Endodermal cell (in vitro differentiated cells): ENCODE results near the gene AKAP7. TPM values are rescaled to one million over a fixed set of nuclear protein-coding genes. Genes with fewer than 3 reads are reported as not detected.
A peak's percentile ranks its signal among the peaks of the same experiment; 100 is the strongest.
"Not testable (repeated sequence)": the region's sequence is repeated elsewhere in the genome, so short reads cannot be mapped to it uniquely, and the experiment has no call there.

ENCODE experiments used
- DNase-seq: peaks from one replicate; pipeline ENCODE4 v3.0.0-alpha.2; 2017
- H3K27ac ChIP-seq: 2 replicates; pipeline ENCODE4 v1.5.1; 2013; ENCODE audit warnings: mild to moderate bottlenecking, low read depth, low read length, moderate library complexity
- H3K27me3 ChIP-seq: 2 replicates; pipeline ENCODE4 v1.6.1; 2013; ENCODE audit warnings: mild to moderate bottlenecking, low read length, moderate library complexity; ENCODE audit not compliant: insufficient read depth, control insufficient read depth, poor library complexity, severe bottlenecking
- H3K36me3 ChIP-seq: 2 replicates; pipeline ENCODE4 v1.7.0; 2013; ENCODE audit warnings: mild to moderate bottlenecking, low read length, moderate library complexity; ENCODE audit not compliant: control insufficient read depth, insufficient read depth
- H3K4me1 ChIP-seq: one replicate; pipeline ENCODE4 v1.7.0; 2013; ENCODE audit warnings: low read length; ENCODE audit not compliant: control insufficient read depth, insufficient read depth
- H3K4me3 ChIP-seq: 2 replicates; pipeline ENCODE4 v1.5.1; 2013; ENCODE audit warnings: mild to moderate bottlenecking, low read length, moderate library complexity
- H3K9ac ChIP-seq: 2 replicates; pipeline ENCODE4 v1.6.1; 2013; ENCODE audit warnings: mild to moderate bottlenecking, low read length, moderate library complexity; ENCODE audit not compliant: poor library complexity, severe bottlenecking; ENCODE audit errors: extremely low read depth
- H3K9me3 ChIP-seq: 2 replicates; pipeline ENCODE4 v1.6.1; 2013; ENCODE audit warnings: mild to moderate bottlenecking, low read length, moderate library complexity; ENCODE audit not compliant: control insufficient read depth
- H3K27ac Mint-ChIP-seq: 2 replicates; pipeline ENCODE4 v1.8.0; 2020; ENCODE audit warnings: mixed read lengths
- H3K27me3 Mint-ChIP-seq: 2 replicates; pipeline ENCODE4 v1.8.0; 2021; ENCODE audit warnings: mild to moderate bottlenecking, mixed read lengths; ENCODE audit not compliant: insufficient read depth
- H3K36me3 Mint-ChIP-seq: 2 replicates; pipeline ENCODE4 v1.8.0; 2020; ENCODE audit warnings: low read depth, mixed read lengths
- H3K4me1 Mint-ChIP-seq: 2 replicates; pipeline ENCODE4 v1.8.0; 2020; ENCODE audit warnings: mixed read lengths
- H3K4me3 Mint-ChIP-seq: 2 replicates; pipeline ENCODE4 v1.8.0; 2020; ENCODE audit warnings: mild to moderate bottlenecking, moderate library complexity, mixed read lengths
- H3K9me3 Mint-ChIP-seq: 2 replicates; pipeline ENCODE4 v1.8.0; 2020; ENCODE audit warnings: mild to moderate bottlenecking, mixed read lengths
- whole genome bisulfite sequencing, 2 experiments: methylation state at CpG; one replicate each; pipeline versions ENCODE4 v1.1.5 to v1.1.7; 2013; ENCODE audit warnings: missing lambda C conversion rate in 2 of 2, mixed read lengths in 1 of 2; ENCODE audit not compliant: insufficient coverage in 1 of 2, insufficient read length in 1 of 2; 5-methylcytosine and 5-hydroxymethylcytosine counted together
- total RNA-seq, 2 donors: library from RNA; stranded (reverse); fragmentation: NEBNext Ultra II Directional in 1 of 2; extraction: Animal tissue kit (Norgen Biotek cat#: 25700) in 1 of 2; gene quantifications; 2 replicates in 1 of 2; 3 replicates in 1 of 2; pipeline ENCODE4 v1.2.1, GENCODE V29; 2021
- TF ChIP-seq, protein P1 (sequence below): fragments of 200-600 bp; sonication (generic); conservative IDR thresholded peaks from 2 replicates; pipeline ENCODE4 v1.5.0; 2021; ENCODE audit warnings: antibody characterized with exemption, mild to moderate bottlenecking

AKAP7 gene
- total RNA-seq, 2 donors from 2014 or later: 6.2 to 6.7 TPM

DNA sequence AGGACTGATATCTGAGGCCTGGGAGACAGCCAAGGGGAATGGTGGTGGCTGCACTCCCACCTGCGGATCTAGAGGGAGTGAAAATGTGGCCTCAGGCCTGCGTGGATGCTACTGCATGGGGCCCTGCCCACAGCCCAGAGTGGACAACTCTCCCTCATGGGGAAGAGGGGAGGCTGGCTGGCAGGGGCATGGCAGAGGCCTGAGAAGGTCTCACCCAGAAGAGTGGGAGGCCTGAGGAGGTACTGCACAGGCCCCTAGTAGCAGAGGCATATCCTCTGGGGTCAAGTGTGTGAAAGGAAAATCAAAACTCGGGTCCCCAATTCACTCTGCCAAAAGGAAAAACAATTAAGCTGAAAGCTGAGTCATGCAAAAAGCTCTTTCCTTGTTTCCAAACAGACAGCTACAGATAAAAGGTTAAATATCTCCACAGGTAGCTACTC, 158.2 kb downstream of the AKAP7 start:
- H3K36me3 Mint-ChIP-seq: no peaks in the 10 kb centered on the region
- H3K4me3 Mint-ChIP-seq: peak overlapping the region; percentile 66
- H3K9ac ChIP-seq: no peak overlapping the region
- no peaks in the 10 kb centered on the region for H3K36me3 ChIP-seq
- peak overlapping the region; percentile 90 for H3K27ac Mint-ChIP-seq
- H3K4me3 ChIP-seq: no peak overlapping the region
- TF ChIP-seq, protein P1, sequence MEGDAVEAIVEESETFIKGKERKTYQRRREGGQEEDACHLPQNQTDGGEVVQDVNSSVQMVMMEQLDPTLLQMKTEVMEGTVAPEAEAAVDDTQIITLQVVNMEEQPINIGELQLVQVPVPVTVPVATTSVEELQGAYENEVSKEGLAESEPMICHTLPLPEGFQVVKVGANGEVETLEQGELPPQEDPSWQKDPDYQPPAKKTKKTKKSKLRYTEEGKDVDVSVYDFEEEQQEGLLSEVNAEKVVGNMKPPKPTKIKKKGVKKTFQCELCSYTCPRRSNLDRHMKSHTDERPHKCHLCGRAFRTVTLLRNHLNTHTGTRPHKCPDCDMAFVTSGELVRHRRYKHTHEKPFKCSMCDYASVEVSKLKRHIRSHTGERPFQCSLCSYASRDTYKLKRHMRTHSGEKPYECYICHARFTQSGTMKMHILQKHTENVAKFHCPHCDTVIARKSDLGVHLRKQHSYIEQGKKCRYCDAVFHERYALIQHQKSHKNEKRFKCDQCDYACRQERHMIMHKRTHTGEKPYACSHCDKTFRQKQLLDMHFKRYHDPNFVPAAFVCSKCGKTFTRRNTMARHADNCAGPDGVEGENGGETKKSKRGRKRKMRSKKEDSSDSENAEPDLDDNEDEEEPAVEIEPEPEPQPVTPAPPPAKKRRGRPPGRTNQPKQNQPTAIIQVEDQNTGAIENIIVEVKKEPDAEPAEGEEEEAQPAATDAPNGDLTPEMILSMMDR: no peak
- DNase-seq: peak; percentile 67
- H3K4me1 ChIP-seq: peaks cover 11% of the 10 kb centered on the region
- no peaks in the 10 kb centered on the region for H3K9me3 Mint-ChIP-seq
- peaks cover 19% of the 10 kb centered on the region for H3K27me3 Mint-ChIP-seq
- no peaks in the 10 kb centered on the region for H3K9me3 ChIP-seq
- no peak overlapping the region for H3K27ac ChIP-seq
- 55% methylated on average over 3 of the region's 3 CpGs; no CpG with 5 or more reads in 1 of the 2 experiments for WGBS, 2 experiments
- no peaks in the 10 kb centered on the region for H3K27me3 ChIP-seq
- peaks cover 61% of the 10 kb centered on the region for H3K4me1 Mint-ChIP-seq

DNA sequence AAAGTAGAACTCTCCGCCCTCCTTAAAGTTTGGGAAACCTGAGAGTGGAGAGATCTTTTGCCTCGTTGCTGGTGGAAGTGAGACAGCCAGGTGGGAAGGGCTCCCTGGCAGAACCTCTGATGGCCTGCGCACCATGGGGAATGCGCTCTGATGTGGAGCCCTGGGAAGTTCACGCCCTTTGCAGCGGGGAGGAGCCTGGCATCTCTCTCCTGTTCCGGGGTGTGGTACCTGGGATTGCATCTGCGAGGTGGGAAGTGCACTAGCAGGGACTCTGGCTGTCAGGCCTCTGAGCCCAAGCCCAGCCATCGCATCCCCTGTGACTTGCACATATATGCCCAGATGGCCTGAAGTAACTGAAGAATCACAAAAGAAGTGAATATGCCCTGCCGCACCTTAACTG, 159.8 kb downstream of the AKAP7 start:
- Mint-ChIP-seq H3K27ac (peak overlapping the region; percentile 86), H3K4me1 (peaks cover 73% of the 10 kb centered on the region), H3K27me3 (peaks cover 19% of the 10 kb centered on the region), H3K4me3 (peak overlapping the region; percentile 66), H3K36me3 (no peaks in the 10 kb centered on the region), H3K9me3 (no peaks in the 10 kb centered on the region)
- TF ChIP-seq, protein P1: no peak
- 82 to 95% methylated on average over 6 to 10 of the region's 10 CpGs for WGBS, 2 experiments
- Histone ChIP-seq H3K9me3 (no peaks in the 10 kb centered on the region), H3K4me1 (peaks cover 11% of the 10 kb centered on the region), H3K27me3 (no peaks in the 10 kb centered on the region), H3K27ac (no peak overlapping the region), H3K4me3 (no peak overlapping the region), H3K9ac (no peak overlapping the region), H3K36me3 (no peaks in the 10 kb centered on the region)
- peak; percentile 97 for DNase-seq

DNA sequence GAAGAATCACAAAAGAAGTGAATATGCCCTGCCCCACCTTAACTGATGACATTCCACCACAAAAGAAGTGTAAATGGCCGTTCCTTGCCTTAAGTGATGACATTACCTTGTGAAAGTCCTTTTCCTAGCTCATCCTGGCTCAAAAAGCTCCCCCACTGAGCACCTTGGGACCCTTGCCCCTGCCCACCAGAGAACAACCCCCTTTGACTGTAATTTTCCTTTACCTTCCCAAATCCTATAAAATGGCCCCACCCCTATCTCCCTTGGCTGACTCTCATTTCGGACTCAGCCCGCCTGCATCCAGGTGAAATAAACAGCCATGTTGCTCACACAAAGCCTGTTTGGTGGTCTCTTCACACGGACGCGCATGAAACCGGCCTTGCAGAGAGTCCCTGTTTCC, 165.6 kb downstream of the AKAP7 start:
- not testable (repeated sequence) for H3K4me3 ChIP-seq, H3K36me3 ChIP-seq, H3K9ac ChIP-seq, H3K9me3 ChIP-seq, H3K4me1 ChIP-seq, H3K9me3 Mint-ChIP-seq, H3K27ac ChIP-seq, H3K27me3 ChIP-seq
- peaks cover 61% of the 10 kb centered on the region for H3K4me1 Mint-ChIP-seq
- peak; percentile 71 for DNase-seq
- H3K4me3 Mint-ChIP-seq: peak overlapping the region; percentile 3
- H3K36me3 Mint-ChIP-seq: peaks cover 14% of the 10 kb centered on the region
- H3K27me3 Mint-ChIP-seq: peaks cover 15% of the 10 kb centered on the region
- H3K27ac Mint-ChIP-seq: peak overlapping the region; percentile 87
- WGBS, 2 experiments: 84 to 88% methylated on average over 2 to 7 of the region's 7 CpGs
